ENCODE results near the gene RASAL2.

- TF ChIP-seq POLR2AphosphoS5 (IDR thresholded peaks at IDR 0.05; ENCODE audit: low read depth) (no peak), EZH2 (IDR thresholded peaks at IDR 0.05; ENCODE audit: low read depth, unreplicated experiment) (no peak), CREB1 (CRISPR knock-in tag; IDR thresholded peaks at IDR 0.05; ENCODE audit: low read depth) (no peak), CTCF (conservative IDR thresholded peaks at IDR 0.05; ENCODE audit: low read depth in 2 of 2) (no peak), NANOG (IDR thresholded peaks at IDR 0.05; ENCODE audit: borderline replicate concordance) (no peak), ETS1 (IDR thresholded peaks at IDR 0.05) (no peak)
These were observed 25.7 kb downstream of the RASAL2 start for GRCh38 chr1:178119628-178120027.

Data from GM23338 (cell line).